GM19025 (cell line): ENCODE results near the gene QARS1.

Experiments
- ATAC-seq: cut with Tn5 transposase; IDR thresholded peaks from one replicate; pipeline ENCODE4 v1.9.1; 2021; ENCODE audit warnings: mild to moderate bottlenecking, low read depth, moderate library complexity; ENCODE audit not compliant: unreplicated experiment

Gene QARS1

DNA sequence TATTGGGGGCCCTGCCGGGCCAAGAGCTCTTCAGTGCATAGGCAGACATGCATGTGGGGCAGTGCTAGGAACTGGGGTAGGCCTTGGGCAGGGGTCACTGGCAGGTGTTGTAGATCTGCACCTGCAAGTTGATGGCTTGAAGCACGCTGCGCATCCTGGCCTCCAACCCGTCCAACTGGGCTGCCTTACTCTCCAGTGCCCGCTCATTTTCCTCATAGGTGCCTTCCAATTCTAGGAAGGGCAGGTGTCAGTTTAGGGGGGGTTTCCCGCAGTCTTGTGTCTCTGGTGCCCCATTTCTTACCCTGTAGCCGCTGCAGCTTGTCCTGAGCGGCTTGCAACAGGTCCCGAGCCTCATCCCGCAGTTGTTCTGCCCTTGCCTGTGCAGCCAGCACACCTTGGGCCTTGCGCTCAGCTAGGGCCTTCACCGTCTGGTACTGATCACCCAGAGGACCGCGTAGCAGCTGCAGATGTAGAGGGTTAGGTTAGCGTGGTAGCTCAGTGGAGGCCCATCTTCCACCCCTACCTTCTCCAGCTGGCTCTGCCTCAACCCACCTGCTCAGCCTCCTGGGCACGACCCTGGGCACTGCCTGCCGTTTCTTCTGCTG, 16.7 kb upstream of the QARS1 start:
- no peak for ATAC-seq

DNA sequence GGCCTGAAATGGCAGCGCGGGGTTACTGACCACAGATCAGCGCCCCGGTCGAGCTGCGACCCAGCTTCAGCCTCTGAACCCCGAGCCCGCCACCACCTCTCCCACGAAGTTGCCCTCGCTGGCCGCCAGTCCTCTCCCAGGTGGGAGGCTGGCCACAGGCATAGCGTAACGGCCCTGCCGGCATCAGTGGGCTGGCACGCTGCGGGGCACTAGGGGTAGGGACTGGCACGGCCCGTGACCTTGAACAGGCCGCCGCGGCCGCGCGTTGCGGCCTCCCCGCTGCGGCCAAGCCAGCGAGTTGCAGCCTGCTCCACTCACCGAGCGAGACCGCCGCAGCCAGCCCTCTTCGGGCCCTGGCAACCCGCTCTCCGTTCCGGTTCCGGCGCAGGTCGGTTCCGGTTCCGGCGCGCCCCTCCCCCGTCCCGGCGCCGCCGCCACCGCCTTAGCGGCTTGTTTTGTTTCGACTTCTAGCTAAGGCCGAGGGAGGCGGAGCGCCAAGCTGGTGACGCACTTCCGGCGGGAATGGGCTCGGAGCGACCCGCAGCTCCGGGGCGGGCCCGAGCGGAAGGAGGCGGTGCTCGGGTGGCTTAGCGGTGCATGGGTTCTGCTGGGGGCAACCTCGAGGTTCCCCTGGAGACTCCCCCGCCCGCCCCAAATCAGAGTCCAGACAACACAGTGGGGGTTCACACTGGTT, 16.0 kb upstream of the QARS1 start, which contains the start of gene USP19:
USP19 (minus strand) TSS at position 386 of the 694 bp plus-strand sequence. CDS start 1,678 bp downstream, outside the sequence.
- peak; percentile 81 for ATAC-seq

DNA sequence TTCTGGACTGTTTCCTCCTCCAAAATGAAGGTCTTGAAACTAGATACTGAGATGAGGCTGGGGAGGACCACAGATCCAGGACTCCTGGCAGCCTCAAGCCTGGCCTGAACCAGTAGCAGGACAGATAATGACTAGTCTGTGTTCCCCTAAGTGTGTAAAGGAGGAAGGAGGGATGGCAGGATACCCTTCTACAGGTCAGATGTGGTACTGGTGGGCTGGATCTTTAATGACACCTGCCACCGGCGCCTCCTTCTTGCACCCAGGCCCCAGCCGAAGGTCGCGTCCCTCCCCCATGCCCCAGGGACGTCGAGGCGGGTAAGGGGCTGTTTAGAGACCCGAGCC, 15.5 kb upstream of the QARS1 start:
- no peak for ATAC-seq

DNA sequence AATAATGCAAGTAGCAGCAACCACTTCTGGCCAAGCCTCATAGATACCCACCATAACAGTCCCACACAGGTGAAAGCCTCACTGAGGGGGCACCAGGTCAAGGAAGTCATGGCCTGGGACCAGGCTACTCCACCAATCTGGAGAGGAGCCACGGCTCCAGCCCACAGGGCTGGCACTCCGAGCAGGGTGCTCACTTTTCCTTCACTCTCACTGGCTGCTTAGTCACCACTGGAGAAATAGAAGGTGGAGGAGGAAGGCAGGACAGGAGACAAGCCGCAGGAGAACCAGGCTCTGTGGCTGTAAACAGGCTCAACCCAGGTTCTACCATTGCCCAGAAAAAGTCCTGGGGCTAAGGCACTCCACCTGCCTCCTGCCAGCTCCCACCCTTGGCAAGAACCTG, 14.9 kb upstream of the QARS1 start:
- ATAC-seq = no peak

DNA sequence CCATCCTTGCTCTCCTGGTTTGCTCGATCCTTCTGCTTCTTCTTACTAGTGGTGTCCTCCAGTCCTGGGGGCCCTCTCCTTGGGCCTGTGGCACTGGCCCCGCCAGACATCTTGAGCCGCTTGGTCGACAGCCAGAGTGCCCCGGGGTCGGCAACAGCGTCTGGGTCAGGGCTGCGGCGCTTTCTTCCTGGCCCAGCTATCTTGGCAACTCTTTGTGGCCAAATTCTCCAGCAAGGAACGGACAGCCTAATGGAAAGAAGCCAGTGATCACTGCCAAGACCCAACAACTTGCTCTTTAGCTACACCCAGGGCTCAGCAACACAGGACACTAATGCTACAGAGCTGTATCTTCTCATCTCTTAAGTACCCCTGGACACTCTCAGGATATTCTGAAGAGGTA, 14.5 kb upstream of the QARS1 start:
- no peak for ATAC-seq

DNA sequence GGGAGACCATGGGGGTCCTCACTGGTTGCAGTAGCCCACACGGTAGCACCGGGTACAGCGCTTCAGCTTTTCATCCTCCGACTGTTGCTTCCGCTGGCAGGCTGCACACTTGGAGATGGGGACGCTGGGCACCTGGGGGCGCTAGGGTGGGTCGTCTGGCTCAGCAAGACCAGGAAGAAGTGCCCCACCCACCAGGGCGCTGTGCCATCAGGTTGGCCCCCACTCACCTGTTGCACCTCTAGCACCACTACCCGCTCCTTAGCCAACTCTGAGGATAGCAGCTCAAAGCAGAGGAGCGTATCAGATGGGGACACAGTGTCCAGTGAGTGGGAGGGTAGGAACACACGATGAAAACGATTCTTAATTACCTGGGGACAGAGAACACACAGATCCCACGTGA, 7.7 kb upstream of the QARS1 start:
- ATAC-seq = no peak

DNA sequence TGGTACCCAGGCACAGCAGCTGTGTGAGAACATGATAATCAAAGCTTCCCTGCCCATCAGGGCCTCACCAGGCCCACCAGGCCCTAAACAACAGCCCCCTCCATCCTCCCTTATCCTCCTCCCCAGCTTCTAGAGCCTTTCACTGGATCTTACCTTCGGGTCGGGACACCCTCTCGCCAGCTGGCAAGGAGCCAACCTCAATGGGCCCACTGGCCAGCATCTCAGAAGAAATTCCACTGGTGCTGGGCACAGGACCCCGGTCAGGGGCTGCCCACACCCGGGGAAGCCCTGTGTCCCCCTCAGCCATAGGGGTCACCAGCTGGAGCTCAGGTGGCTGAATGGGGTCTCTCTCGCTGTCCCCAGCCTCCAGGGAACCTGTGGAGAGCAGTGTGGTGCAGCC, 6.8 kb upstream of the QARS1 start:
- ATAC-seq = no peak

DNA sequence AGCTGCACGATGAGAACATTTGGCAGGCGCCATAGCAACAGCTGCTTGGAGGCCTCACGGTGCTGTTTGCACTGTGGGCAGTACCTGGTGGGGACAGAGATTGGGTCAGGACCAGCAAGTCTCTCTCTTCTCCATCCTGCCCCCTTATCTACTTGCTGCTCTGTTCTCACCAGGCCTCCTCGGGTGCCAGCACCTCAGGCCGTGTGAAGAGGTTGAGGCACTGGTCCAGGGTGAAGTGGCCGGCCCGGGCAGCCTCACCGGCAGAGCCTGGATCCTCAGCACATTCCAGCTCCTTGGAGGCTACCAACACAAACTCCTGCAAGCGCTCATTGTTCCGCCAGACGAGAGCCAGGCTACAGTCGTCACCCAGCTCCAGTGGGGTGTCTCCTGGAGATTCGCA, 6.2 kb upstream of the QARS1 start:
- no peak for ATAC-seq

DNA sequence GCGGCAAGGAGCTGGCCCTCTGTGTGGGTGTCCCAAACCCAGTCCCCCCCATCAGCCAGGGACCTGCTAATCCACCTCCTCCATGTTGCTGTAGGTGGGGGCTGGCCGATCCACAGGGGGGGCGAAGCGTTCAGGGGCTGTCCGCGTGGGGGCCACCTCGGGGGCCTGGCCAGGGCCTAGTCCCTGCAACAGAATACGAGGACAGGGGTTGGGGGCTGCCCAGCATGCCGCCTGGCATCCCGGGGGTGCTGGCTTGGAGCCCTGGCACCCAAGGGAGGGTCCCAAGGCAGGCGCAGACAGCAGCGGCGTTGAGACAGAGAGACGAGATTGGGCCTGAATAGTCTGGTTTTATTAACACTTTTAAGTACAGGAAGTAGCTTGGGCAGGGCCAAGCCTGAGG, 3.8 kb upstream of the QARS1 start:
- no peak for ATAC-seq

DNA sequence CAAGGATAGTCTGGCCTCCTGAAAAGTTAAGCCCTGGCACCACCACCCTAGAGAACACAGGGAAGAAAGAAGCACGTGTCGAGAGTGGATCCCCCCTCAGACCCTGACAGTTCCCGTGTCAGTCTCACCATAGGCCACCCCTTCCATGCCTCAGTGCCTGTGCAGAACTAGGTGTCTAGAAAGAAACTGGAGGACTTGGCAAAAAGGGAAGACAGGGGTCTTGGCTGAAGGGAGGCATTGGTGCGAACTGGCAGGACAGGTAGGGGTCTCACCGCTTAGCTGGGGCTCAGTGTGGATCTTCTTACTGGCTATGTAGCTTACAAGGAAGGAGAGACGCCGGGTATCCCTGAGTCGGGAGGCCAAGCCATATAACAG, 518 bp downstream of the QARS1 start:
- ATAC-seq = no peak

DNA sequence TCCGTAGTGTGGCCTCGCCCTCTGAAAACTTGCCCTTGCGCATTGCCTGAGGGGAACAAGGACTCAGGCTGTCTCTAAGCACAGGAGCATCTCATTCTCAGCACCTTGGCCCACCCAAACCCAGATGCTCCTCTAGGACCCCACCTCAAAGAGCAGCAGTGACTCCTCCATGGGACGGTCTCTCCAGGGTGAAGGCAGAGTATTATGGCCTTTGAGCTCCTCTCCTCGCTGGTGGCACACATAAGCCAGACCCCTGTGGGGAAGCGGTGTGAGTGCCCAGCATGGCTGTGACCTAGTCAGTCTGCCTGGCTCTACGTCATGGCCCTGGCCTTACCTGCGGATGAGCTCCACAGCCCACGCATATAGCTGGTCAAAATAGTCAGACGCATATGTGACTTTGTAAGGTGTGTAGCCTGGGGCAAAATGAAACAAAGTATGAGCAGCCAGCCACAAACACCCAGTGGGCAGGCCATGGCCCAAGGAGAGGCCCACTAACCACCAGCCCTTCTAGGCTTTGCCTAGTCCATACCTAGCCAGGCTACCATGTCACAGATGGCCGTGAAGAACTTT, 4.4 kb downstream of the QARS1 start:
- no peak for ATAC-seq

DNA sequence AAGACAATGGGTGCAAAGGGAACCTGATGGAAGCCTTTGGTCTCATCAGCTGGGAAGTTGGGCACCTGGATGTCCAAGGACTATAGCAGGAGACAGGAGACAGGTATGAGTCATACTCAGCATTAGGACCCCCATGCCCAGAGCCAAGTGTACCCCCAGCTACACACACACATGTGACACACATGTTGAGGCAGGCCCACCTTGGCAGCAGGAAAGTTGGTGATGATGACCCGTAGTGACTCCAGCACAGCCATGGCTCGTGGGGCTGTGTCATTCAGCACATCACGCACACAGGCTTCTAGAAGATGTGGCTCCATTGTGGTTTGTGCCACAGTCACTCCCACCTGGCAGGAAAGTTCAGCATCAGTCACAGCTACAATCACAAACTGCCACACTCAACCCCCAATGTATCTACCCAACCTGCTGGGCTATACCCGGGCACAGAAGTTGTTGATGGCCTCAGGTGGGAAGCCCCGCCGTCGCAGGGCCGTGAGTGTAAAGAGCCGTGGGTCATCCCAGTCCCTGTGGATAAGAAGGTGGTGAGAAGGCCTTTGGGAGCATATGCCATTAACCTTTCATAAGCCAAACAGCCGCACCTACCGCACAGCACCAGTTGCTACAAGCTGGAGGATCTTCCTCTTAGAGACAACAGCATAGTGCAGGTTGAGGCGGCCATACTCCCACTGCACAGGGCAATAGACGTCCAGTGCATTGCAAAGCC, 5.5 kb downstream of the QARS1 start:
- no peak for ATAC-seq

DNA sequence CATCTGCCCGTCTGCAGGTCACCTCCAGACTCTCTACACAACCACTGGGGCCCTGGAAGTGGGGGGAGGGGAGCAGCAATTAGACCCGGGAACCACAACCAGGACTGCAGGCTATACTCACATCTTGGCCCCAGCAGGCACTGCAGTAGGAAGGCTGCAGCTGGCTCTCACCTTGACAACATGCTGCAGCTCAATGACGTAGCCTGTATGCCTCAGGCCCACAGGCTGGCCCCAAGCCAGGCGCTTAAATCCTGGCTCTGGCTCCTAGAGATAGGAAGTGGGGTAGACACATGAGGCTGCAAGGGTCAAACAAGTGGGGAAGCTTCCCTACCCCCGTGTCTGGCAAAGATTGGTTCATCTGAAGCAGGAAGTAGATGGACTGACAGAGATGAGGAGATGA, 6.1 kb downstream of the QARS1 start:
- no peak for ATAC-seq

DNA sequence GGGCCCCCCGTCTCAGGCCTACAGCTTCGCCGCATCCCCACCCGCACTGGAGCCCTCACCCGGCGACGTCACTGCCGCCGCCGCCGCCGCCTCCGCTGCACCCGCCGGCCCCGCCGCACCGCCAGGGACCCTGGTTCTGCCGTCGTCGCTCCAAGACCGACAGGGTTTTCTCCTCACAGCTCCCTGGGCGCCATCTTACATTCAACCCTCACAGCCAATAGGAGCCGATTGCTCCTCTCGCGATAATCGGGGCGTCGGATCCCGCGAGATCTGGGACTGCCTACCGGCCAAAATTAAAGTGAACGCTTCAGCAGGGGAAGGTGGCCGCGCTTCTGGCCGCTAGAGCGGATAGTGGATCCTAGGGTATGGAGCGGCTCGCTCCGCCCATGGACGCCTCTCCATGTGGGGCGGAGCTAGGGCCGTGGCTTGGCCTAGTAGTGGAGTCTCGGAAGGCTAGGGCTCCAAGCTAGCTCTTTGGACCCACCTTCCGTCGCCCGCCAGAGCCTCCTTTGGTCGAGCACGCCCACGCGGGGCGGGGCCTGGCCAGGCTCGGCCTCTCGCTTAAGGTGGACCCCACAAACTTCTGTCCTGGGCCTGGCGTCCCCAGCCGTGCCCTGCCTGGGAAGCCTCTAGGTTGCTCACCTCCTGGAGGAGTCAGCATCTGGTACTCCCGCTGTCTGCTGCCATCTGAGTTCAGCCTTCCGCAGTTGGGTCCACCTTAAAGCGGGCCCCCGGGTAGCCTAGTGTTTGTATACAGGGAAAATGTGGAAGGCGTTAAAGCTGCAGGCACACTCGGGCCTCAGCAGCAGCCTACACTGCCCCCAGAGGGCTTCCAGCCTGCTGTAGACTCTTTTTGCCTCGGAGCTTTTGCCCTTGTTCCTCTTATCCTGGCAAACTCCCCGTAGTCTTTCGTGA, 10.4 kb downstream of the QARS1 start, which contains the start of gene QRICH1:
QRICH1 (minus strand) TSS at position 219 of the 915 bp plus-strand sequence. CDS start 17,054 bp downstream, outside the sequence.
- peak; percentile 77 for ATAC-seq

DNA sequence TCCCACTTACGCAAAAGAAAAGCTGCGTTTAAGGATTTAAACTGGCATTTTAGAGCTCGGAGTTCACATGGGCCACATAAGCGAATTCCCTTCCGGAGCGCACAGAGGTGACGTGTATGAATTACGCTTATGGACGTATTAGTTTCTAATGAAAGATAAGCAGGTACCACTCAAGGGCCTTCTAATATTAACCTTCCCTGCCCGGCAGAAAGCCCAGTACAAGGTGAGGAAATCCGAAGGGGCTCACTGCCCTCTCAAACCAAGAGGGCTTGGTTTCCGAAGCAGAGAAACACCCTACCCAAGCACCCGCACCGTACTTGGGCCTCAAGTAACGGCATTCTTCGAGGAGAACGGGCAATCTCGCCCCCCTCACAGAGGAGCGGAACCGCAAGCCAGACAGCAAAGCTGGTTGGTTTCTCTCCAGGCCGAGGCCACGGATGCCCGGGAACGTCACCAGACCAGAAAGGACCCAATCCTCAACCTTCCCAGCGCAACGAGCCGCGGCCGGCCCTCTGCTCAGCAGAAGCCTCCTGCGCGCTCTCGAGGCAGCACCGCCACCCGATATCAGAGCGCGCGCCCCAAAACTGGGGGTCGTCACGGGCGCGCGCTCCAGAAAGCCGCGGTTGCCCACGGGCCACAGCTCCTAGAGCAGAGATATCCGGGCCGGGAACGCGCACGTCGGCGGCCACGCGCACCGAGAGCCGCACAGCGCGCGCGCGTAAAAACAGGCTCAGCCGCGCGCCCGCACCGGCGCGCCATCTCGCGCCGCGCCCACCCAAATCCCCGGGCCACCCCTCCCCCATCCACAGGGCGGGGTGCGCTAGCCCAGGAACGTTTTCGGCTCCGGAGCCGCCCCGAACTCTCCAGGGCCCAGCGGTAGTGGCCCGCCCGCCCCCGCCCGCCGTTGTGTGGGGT, 11.4 kb downstream of the QARS1 start:
- ATAC-seq = peak; percentile 18

DNA sequence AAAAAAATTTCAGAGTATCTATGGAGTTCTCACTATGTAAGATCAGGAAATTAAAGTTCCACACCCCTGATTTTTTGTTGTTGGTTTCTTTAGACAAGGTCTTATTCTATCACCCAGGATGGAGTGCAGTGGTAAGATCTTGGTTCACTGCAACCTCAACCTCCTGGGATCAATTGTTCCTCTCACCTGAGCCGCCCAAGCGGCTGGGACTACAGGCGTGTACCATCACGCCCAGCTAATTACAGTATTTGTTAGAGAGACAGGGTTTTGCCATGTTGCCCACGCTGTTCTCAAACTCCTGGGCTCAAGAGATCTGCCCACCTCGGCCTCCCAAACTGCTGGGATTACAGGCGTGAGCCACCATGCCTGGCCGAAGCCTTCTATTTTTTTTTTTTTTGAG, 23.1 kb downstream of the QARS1 start:
- ATAC-seq = no peak

DNA sequence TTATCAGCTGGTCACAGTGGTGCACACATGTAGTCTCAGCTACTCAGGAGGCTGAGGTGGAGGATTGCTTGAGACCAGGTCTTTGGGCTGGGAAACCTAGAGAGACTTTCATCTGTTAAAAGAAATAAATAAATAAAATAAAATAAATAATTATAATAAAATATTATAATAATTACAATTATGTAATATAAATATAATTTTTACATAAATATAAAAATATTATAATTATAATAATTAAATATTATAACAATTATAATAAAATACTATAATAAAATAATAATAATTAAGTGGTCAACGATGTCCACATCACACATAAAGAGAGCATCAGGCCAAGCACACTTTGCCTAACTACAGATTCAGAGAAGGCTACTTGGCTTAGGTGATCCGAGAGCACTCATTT, 25.3 kb downstream of the QARS1 start:
- ATAC-seq = no peak

DNA sequence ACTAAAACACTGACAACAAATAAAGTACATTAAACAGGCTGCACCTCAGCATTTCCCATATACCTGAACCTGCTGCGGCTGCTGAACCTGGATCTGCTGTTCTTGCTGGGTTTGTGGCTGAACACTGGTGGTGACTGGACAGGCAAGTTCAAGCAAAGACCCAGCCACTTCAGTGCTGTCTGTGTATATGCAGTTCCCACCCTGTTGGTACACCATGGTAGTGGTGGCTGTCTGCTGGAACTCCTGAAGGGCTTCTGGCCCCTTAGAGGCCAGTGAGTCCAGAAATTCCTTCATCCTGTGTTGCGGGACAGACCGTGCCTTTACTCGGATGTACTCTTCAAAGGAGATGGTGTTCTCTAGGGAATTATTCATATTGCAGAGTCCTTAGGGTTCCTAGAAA, 27.9 kb downstream of the QARS1 start:
- no peak for ATAC-seq

DNA sequence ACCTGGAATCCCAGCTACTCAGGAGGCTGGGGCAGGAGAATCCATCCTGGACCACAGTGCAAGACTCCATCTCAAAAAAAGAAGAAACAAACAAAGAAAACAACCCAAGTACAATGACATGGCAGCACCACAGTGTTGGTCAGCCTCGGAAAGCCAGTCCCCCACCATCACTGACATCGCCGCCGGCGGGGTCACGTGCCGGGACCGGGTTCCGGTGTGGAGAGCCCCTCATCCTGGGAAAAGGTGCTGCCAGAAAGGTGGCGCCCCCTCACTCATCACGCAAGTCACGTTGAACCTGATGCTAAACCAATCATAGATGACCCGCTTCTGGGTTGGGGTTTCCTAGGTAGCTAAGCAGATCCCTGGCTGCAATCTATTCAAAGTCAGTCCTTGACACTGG, 28.4 kb downstream of the QARS1 start:
- ATAC-seq = no peak
